Right ventricle myocardium inferior (tissue), 1 donor: ENCODE measurements around the gene NDRG3. TPM values are rescaled to one million over a fixed set of nuclear protein-coding genes. Genes with fewer than 3 reads are reported as not detected.
"Not testable (repeated sequence)": the region's sequence is repeated elsewhere in the genome, so short reads cannot be mapped to it uniquely, and the experiment has no call there.

ENCODE experiments used
- ATAC-seq: fragments of 200-7000 bp; cut with Tn5 transposase; one replicate; pipeline ENCODE4 v1.9.1; 2020; ENCODE audit warnings: mild to moderate bottlenecking, moderate library complexity
- DNase-seq: peaks from one replicate; pipeline ENCODE4 v3.0.0; 2021; ENCODE audit errors: missing footprints
- intact Hi-C: fragments of 100-400 bp; cut with DNase I; formaldehyde crosslinking; loops from one replicate; pipeline ENCODE4 v1.11.0; 2022
- total RNA-seq: library from RNA; stranded (reverse); fragmentation: NEBNext Ultra II Directional; extraction: Animal tissue kit (Norgen Biotek cat#: 25700); gene quantifications from one replicate; pipeline ENCODE4 v1.2.1, GENCODE V29; 2021
- donor health status: DM: no; HTN: yes; CAD: no; lungs with severe emphysema.

The NDRG3 gene
- total RNA-seq, 1 donor from 2014 or later = 27.9 TPM

GRCh38 chr20:36656733-36657132 lies 89.2 kb downstream of the NDRG3 start:
- no peak for DNase-seq
- intact Hi-C loops = no loop called here
- no peak for ATAC-seq

DNA sequence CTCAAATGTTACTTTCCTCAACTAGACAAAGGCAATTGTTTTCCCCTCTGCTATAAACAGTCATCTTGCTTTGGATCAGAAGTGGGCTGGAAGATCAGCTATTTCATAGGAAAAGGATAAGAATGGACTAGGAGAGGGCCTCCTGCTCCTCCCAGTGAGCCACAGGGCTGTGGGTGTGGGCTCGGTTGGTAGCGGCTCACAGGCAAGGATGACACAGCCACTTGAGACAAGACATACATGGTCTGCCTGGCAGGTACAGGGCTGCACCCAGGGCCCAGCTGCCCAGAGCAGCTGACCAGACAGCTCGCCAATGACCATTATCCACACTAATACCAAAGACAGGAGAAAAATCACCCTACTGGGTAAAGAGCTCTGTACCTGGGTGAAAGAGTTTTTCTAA lies 90.9 kb downstream of the NDRG3 start:
- ATAC-seq (no peak), DNase-seq (peak; percentile 22)
- intact Hi-C loops = no loop called here

GRCh38 chr20:36654506-36654905 lies 91.4 kb downstream of the NDRG3 start:
- peak; percentile 22 for DNase-seq
- intact Hi-C loops = no loop called here
- ATAC-seq = no peak

- no peak for DNase-seq
- intact Hi-C loops = no loop called here
- no peak for ATAC-seq
Observed at GRCh38 chr20:36653456-36653855, 92.4 kb downstream of the NDRG3 start.

- intact Hi-C loops = no loop called here
- no peak for DNase-seq
- ATAC-seq = no peak
Observed at GRCh38 chr20:36647196-36648121, 98.4 kb downstream of the NDRG3 start.

DNA sequence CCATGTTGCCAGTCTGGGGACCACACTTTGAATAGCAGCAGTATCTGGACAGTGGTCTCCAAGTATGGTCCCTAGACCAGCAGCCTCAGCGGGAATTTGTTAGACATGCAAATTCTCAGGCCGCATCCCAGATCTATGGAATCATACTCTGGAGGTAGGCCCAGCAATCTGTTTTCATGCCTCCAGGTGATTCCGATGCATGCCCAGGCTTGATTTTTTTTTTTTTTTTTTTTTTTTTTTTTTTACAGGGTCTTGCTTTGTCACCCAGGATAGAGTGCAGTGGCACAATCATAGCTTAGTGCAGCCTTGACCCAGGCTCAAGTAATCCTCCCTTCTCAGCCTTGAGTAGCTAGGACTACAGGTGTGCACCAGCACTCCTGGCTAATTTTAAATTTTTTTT lies 99.2 kb downstream of the NDRG3 start:
- ATAC-seq (no peak), DNase-seq (no peak)
- intact Hi-C loops = no loop called here

GRCh38 chr20:36645998-36646397 lies 99.9 kb downstream of the NDRG3 start, which contains the start of gene SLA2:
Gene SLA2, minus strand, starts transcription at chr20:36646196. Its CDS starts 4,861 bp downstream, at chr20:36641335.
- intact Hi-C loops = no loop called here
- ATAC-seq = no peak
- DNase-seq = peak; percentile 73

DNA sequence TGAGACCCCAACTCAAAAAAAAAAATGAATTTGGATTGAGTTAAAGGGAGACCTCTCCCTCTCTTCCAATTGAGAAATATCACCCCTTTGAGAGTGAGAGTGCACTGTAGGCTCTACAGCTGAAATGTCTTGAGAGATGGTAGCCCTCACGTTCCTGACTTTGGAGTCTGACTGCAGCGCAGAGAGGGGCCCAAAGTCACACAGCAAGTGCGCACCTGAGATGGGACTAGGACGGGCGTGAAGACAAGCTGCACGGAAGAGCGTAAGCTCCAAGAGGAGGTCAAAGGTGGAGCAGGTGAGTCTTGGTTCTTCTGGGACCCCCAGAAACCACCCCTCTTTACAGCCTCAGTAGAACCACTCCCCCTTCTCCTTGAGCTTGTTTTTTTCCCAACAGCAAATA lies 100.5 kb downstream of the NDRG3 start:
- intact Hi-C loops = no loop called here
- no peak for ATAC-seq
- no peak for DNase-seq

DNA sequence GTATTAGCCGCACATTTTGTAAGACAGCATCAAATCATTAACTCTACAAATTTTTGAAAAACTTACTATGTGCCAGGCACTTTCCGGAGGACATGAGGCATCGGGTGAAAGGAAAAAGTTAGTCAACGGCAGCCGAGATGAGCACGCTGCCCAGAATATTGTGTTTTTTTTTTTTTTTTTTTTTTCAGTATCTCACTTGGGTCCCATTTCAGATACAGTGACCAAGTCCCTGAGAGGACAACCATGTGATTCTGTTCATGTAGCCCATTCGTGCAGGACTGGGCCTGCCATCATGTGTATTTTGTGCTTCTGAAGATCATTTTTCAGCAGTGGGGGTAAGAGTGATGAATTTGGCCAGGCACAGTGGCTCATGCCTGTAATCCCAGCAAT lies 101.2 kb downstream of the NDRG3 start:
- intact Hi-C loops = no loop called here
- DNase-seq = no peak
- ATAC-seq = no peak

DNA sequence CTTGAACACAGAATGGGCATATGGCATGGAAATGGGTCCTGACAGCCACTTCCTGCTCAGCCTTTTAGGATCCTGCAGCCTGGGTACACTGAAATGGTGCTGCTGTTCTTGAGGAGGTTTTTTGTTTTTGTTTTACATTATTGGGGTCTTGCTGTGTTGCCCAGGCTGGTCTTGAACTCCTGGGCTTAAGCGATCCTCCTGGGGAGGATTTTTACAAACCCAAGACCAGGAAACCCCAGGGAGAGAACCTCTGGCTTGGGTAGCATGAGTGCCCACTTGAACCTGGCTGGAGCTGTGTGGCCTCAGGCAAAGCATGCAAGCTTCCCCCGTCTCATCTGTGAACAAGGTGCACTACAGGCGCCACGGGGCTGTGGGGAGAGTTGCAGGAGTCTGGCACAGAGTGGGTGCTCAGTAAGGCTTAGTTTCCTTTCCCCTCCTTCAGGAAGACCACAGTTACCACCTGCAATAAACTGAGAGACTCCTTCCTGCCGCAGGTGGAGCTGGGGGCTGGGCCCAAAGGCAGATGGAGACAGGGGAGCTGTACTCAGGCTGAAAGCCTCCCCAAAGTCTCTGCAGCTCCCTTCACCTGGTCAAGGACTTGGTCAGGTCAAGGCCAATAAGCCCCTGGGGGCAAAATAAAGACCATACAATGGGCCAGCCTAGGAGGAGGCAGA lies 101.7 kb downstream of the NDRG3 start:
- ATAC-seq = no peak
- intact Hi-C loops = no loop called here

DNA sequence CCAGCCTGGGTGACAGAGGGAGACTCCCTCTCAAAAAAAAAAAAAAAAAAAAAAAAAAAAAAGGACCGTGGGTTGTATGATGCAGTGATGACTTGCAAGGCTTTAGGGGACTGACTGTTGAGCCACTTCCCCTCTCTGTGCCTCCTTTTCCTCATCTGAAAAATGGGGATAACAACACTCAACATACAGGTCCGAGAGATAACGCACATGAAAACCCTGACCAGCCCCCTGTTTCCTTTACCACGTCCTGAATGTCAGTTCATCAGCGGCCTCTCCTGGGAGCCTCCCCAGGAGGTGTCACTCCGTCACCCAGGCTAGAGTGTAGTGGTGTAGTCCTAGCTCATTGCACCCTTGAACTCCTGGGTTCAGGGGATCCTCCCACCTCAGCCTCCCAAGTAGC lies 103.8 kb downstream of the NDRG3 start:
- no peak for DNase-seq
- intact Hi-C loops = no loop called here
- ATAC-seq = no peak

More for the DNA sequence above, 101.7 kb downstream of the NDRG3 start:
- no peak for DNase-seq

GRCh38 chr20:36641506-36641843 lies 104.4 kb downstream of the NDRG3 start:
- DNase-seq (no peak), ATAC-seq (no peak)
- intact Hi-C loops = no loop called here

DNA sequence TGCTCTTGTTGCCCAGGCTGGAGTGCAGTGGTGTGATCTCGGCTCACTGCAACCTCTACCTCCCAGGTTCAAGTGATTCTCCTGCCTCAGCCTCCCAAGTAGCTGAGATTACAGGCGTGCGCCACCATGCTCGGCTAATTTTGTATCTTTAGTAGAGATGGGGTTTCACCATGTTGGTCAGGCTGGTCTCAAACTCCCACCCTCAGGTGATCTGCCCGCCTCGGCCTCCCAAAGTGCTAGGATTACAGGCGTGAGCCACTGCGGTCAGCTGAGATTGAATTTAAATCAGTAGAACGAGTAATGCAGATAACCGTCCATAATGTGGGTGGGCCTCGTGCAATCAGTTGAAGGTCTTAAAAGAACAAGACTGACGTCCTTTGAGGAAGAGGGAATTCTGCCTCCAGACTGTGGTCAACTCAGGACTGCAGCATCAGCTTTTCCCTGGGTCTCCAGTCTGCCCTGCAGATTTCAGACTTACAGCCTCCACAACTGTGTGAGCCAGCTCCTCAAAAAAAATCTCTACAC lies 107.0 kb downstream of the NDRG3 start:
- DNase-seq, ATAC-seq: not testable (repeated sequence)

DNA sequence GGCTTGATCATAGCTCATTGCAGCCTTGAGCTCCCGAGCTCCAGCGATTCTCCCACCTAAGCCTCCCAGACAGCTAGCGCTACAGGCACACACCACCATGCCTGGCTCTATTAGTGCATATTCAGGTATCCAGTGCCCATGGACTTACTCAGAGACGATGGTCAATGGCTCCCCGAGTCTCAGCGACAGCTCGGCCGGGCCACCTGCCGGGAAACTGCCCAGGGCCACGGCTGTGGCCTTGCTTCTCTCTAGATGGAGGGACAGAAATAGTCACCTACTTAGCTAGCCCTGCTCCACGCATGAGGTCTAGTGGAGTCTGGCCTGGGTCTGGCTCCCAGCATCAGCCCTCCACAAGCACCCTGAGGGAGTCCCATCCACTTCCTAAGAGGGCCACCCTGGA lies 111.5 kb downstream of the NDRG3 start:
- intact Hi-C loops = no loop called here
- ATAC-seq (no peak), DNase-seq (no peak)

More for the DNA sequence above, 107.0 kb downstream of the NDRG3 start:
- intact Hi-C loops = not testable (repeated sequence)

DNA sequence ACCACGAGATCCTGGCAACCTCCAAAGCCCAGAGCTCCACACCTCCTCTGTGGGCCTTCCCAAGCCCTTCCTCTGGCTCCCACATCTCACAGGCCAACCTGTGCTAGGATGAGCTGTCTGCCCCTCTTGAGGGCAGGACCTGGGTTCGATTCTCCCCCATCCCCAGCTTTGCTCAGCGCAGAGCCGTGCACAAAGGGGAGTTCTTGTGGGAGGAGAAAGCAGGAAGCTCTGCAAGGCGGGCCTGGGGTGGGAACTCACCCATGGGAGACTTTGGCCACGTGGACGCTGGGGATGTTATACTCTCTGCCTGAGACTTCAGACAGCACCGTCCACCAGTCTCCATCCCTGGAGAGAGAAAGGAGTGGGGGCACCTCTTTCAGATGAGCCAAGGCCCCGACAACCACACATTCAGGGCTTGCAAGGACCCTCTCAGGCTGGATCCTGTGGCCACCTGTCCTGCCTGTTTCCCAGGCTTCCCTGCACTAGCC lies 112.6 kb downstream of the NDRG3 start:
- no peak for DNase-seq
- intact Hi-C loops = no loop called here
- no peak for ATAC-seq

GRCh38 chr20:36632487-36633284 lies 113.2 kb downstream of the NDRG3 start:
- no peak for DNase-seq
- intact Hi-C loops = no loop called here
- ATAC-seq = no peak

GRCh38 chr20:36632147-36632486 lies 113.8 kb downstream of the NDRG3 start:
- ATAC-seq (no peak), DNase-seq (no peak)
- intact Hi-C loops = no loop called here

DNA sequence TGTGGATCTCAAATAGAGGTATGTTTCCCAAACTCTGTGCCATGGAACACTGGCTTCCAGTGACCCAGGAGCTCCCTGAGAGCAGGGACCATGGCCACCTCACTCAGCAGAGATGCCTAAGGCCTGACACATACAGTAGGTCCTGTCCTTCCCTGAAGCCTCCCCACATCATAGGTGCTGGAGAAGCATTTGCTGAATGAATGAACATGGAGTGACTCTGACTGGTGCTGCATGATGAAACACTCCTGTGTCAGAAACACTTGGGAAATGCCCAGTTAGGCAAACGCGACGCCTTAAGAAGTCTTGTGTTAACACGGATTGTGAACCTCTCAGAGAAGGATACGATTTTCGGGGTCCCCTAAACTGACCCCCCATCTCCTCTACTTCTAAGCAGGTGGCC lies 114.2 kb downstream of the NDRG3 start:
- ATAC-seq (no peak), DNase-seq (no peak)
- intact Hi-C loops = no loop called here
